ENCODE measurements around the gene CXCR3. TPM values are rescaled to one million over a fixed set of nuclear protein-coding genes. Genes with fewer than 3 reads are reported as not detected.

The CXCR3 gene
- total RNA-seq, 3 donors from 2014 or later: not detected

GRCh38 chrX:71621603-71622002 lies 3.3 kb upstream of the CXCR3 start:
- no peak for DNase-seq (ENCODE audit: low spot score in 2 of 2)
- Histone ChIP-seq H3K4me3 (no peak overlapping the region), H3K27ac (no peak overlapping the region), H3K27me3 (peaks cover 0 to 28% of the 10 kb centered on the region in 2 donors), H3K4me1 (no peaks in the 10 kb centered on the region), H3K9me3 (no peaks in the 10 kb centered on the region), H3K36me3 (no peaks in the 10 kb centered on the region)
- intact Hi-C loops (cut with DNase I; ENCODE audit: low total_unique reads): no loop called here
- TF ChIP-seq CTCF (IDR thresholded peaks at IDR 0.05): no peak
- no peak for TF ChIP-seq POLR2A (IDR thresholded peaks at IDR 0.05)
- TF ChIP-seq POLR2AphosphoS5 (IDR thresholded peaks at IDR 0.05): no peak

GRCh38 chrX:71619986-71620385 lies 1.7 kb upstream of the CXCR3 start:
- Histone ChIP-seq H3K36me3 (no peaks in the 10 kb centered on the region), H3K4me1 (no peaks in the 10 kb centered on the region), H3K27ac (no peak overlapping the region), H3K27me3 (peaks cover 0 to 35% of the 10 kb centered on the region in 2 donors), H3K9me3 (no peaks in the 10 kb centered on the region), H3K4me3 (no peak overlapping the region)
- intact Hi-C loops (cut with DNase I; ENCODE audit: low total_unique reads): no loop called here
- DNase-seq (ENCODE audit: low spot score in 2 of 2): no peak
- TF ChIP-seq POLR2AphosphoS5 (IDR thresholded peaks at IDR 0.05) (no peak), CTCF (IDR thresholded peaks at IDR 0.05) (no peak), POLR2A (IDR thresholded peaks at IDR 0.05) (no peak)

- TF ChIP-seq CTCF (IDR thresholded peaks at IDR 0.05) (no peak), POLR2AphosphoS5 (IDR thresholded peaks at IDR 0.05) (no peak), POLR2A (IDR thresholded peaks at IDR 0.05) (no peak)
- intact Hi-C loops (cut with DNase I; ENCODE audit: low total_unique reads): no loop called here
- Histone ChIP-seq H3K27ac (no peak overlapping the region), H3K4me3 (no peak overlapping the region), H3K4me1 (no peaks in the 10 kb centered on the region), H3K36me3 (no peaks in the 10 kb centered on the region), H3K9me3 (no peaks in the 10 kb centered on the region), H3K27me3 (peaks cover 0 to 35% of the 10 kb centered on the region in 2 donors)
- DNase-seq (ENCODE audit: low spot score in 2 of 2): no peak
These were observed 882 bp upstream of the CXCR3 start for GRCh38 chrX:71619193-71619592.

- Histone ChIP-seq H3K4me1 (no peaks in the 10 kb centered on the region), H3K36me3 (no peaks in the 10 kb centered on the region), H3K9me3 (no peaks in the 10 kb centered on the region), H3K4me3 (no peak overlapping the region), H3K27ac (no peak overlapping the region), H3K27me3 (peaks cover 0 to 35% of the 10 kb centered on the region in 2 donors)
- no peak for DNase-seq (ENCODE audit: low spot score in 2 of 2)
- intact Hi-C loops (cut with DNase I; ENCODE audit: low total_unique reads): no loop called here
- TF ChIP-seq CTCF (IDR thresholded peaks at IDR 0.05): no peak
- TF ChIP-seq POLR2AphosphoS5 (IDR thresholded peaks at IDR 0.05): no peak
- TF ChIP-seq POLR2A (IDR thresholded peaks at IDR 0.05): no peak
These were observed 476 bp upstream of the CXCR3 start for GRCh38 chrX:71618787-71619186.

GRCh38 chrX:71617742-71618141 lies 569 bp downstream of the CXCR3 start:
- intact Hi-C loops (cut with DNase I; ENCODE audit: low total_unique reads): no loop called here
- Histone ChIP-seq H3K4me3 (no peak overlapping the region), H3K9me3 (no peaks in the 10 kb centered on the region), H3K27me3 (peaks cover 0 to 35% of the 10 kb centered on the region in 2 donors), H3K36me3 (no peaks in the 10 kb centered on the region), H3K4me1 (no peaks in the 10 kb centered on the region), H3K27ac (no peak overlapping the region)
- no peak for DNase-seq (ENCODE audit: low spot score in 2 of 2)
- no peak for TF ChIP-seq POLR2AphosphoS5 (IDR thresholded peaks at IDR 0.05)
- no peak for TF ChIP-seq CTCF (IDR thresholded peaks at IDR 0.05)
- TF ChIP-seq POLR2A (IDR thresholded peaks at IDR 0.05): no peak
